ENCODE results near the gene SEMA3E. TPM values are rescaled to one million over a fixed set of nuclear protein-coding genes. Genes with fewer than 3 reads are reported as not detected.
A peak's percentile ranks its signal among the peaks of the same experiment; 100 is the strongest.

SEMA3E gene
- total RNA-seq, 1 experiment from 2014 or later, result 2.5 TPM

GRCh38 chr7:83696101-83696500 lies 47.2 kb upstream of the SEMA3E start:
- H3K27ac Mint-ChIP-seq, result no peak overlapping the region
- no peak for ATAC-seq
- H3K9me3 Mint-ChIP-seq, result no peaks in the 10 kb centered on the region
- no peak overlapping the region for H3K4me3 Mint-ChIP-seq
- no peak for DNase-seq (ENCODE audit: low spot score)
- H3K36me3 Mint-ChIP-seq, result no peaks in the 10 kb centered on the region
- ChIA-PET CTCF (no interaction called here), POLR2A (no interaction called here)
- H3K27me3 Mint-ChIP-seq (ENCODE audit: low read depth), result peaks cover 64% of the 10 kb centered on the region
- H3K4me1 Mint-ChIP-seq, result peaks cover 64% of the 10 kb centered on the region
- TF ChIP-seq KAT7 (CRISPR knock-in tag; IDR thresholded peaks at IDR 0.05; ENCODE audit: borderline replicate concordance), result no peak
- TF ChIP-seq SOX15 (CRISPR knock-in tag; IDR thresholded peaks at IDR 0.05), result no peak
- no peak for TF ChIP-seq ZNF121 (CRISPR knock-in tag; IDR thresholded peaks at IDR 0.05)
- TF ChIP-seq NFYB (CRISPR knock-in tag; conservative IDR thresholded peaks at IDR 0.05; ENCODE audit: low read depth), result no peak
- TF ChIP-seq, protein P1, sequence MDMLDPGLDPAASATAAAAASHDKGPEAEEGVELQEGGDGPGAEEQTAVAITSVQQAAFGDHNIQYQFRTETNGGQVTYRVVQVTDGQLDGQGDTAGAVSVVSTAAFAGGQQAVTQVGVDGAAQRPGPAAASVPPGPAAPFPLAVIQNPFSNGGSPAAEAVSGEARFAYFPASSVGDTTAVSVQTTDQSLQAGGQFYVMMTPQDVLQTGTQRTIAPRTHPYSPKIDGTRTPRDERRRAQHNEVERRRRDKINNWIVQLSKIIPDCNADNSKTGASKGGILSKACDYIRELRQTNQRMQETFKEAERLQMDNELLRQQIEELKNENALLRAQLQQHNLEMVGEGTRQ (CRISPR knock-in tag; IDR thresholded peaks at IDR 0.05), result no peak
- TF ChIP-seq, protein P2, sequence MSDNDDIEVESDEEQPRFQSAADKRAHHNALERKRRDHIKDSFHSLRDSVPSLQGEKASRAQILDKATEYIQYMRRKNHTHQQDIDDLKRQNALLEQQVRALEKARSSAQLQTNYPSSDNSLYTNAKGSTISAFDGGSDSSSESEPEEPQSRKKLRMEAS (CRISPR knock-in tag; IDR thresholded peaks at IDR 0.05), result no peak
- TF ChIP-seq ATF6 (CRISPR knock-in tag; IDR thresholded peaks at IDR 0.05), result no peak
- no peak for TF ChIP-seq ZNF396 (CRISPR knock-in tag; IDR thresholded peaks at IDR 0.05; ENCODE audit: borderline replicate concordance)
- TF ChIP-seq MLX (CRISPR knock-in tag; IDR thresholded peaks at IDR 0.05), result no peak
- TF ChIP-seq, protein P3, sequence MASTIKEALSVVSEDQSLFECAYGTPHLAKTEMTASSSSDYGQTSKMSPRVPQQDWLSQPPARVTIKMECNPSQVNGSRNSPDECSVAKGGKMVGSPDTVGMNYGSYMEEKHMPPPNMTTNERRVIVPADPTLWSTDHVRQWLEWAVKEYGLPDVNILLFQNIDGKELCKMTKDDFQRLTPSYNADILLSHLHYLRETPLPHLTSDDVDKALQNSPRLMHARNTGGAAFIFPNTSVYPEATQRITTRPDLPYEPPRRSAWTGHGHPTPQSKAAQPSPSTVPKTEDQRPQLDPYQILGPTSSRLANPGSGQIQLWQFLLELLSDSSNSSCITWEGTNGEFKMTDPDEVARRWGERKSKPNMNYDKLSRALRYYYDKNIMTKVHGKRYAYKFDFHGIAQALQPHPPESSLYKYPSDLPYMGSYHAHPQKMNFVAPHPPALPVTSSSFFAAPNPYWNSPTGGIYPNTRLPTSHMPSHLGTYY (CRISPR knock-in tag; IDR thresholded peaks at IDR 0.05), result no peak

DNA sequence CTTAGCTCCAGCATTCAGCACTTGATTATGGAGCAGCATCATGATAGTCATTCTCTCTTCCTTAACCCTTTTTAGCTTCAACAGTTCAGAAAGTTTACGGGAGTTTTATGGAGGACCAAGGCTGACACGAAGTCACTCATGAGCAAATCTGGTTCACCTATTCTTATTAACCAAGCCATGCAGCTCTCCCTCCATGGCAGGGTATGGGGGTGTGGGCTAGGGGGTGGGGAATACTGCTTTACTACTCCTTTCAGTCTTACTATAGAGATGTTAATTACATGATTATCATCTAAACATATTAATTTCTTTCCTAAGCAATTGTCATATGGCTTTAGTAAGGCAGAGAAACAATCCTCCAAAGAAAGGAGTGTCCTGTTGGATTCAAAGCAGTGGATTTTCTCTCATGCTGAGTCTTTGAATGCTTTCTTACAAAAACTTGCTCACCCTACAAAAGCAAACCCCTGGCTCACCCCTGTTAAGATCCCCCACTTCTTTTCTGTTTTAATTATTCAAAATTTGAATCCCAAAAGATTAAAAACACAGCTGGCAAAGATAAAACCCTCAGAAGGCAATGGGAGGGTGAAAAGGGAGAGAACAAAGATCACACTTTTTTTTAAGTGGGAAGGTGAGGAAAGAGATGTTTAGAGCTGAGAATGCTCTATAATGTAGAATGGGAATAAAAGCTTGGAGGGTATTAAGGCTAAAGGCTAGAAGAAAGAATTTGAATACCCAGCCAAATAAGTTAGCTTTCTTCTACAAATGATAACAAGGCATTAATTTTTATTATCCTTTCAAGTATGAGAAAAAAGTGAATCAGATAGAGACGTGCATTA lies 46.4 kb upstream of the SEMA3E start:
- peaks cover 64% of the 10 kb centered on the region for H3K27me3 Mint-ChIP-seq (ENCODE audit: low read depth)
- peaks cover 69% of the 10 kb centered on the region for H3K4me1 Mint-ChIP-seq
- no peak overlapping the region for H3K4me3 Mint-ChIP-seq

More for the DNA sequence above, 46.4 kb upstream of the SEMA3E start:
- POLR2A ChIA-PET, result interaction anchor here (0.7 kb wide), 1 partner anchor 10 kb away, joined by 4 read pairs; no protein-coding TSS in a partner anchor
- TF ChIP-seq FOXP1 (CRISPR knock-in tag; IDR thresholded peaks at IDR 0.05; ENCODE audit: borderline replicate concordance) (no peak), ZNF423 (CRISPR knock-in tag; IDR thresholded peaks at IDR 0.05) (peak; percentile 71)
- TF ChIP-seq, protein P4, sequence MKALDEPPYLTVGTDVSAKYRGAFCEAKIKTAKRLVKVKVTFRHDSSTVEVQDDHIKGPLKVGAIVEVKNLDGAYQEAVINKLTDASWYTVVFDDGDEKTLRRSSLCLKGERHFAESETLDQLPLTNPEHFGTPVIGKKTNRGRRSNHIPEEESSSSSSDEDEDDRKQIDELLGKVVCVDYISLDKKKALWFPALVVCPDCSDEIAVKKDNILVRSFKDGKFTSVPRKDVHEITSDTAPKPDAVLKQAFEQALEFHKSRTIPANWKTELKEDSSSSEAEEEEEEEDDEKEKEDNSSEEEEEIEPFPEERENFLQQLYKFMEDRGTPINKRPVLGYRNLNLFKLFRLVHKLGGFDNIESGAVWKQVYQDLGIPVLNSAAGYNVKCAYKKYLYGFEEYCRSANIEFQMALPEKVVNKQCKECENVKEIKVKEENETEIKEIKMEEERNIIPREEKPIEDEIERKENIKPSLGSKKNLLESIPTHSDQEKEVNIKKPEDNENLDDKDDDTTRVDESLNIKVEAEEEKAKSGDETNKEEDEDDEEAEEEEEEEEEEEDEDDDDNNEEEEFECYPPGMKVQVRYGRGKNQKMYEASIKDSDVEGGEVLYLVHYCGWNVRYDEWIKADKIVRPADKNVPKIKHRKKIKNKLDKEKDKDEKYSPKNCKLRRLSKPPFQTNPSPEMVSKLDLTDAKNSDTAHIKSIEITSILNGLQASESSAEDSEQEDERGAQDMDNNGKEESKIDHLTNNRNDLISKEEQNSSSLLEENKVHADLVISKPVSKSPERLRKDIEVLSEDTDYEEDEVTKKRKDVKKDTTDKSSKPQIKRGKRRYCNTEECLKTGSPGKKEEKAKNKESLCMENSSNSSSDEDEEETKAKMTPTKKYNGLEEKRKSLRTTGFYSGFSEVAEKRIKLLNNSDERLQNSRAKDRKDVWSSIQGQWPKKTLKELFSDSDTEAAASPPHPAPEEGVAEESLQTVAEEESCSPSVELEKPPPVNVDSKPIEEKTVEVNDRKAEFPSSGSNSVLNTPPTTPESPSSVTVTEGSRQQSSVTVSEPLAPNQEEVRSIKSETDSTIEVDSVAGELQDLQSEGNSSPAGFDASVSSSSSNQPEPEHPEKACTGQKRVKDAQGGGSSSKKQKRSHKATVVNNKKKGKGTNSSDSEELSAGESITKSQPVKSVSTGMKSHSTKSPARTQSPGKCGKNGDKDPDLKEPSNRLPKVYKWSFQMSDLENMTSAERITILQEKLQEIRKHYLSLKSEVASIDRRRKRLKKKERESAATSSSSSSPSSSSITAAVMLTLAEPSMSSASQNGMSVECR (CRISPR knock-in tag; IDR thresholded peaks at IDR 0.05; ENCODE audit: borderline replicate concordance), result no peak
- ATAC-seq (peak; percentile 56), DNase-seq (ENCODE audit: low spot score) (no peak)
- H3K9me3 Mint-ChIP-seq, result no peaks in the 10 kb centered on the region
- no peaks in the 10 kb centered on the region for H3K36me3 Mint-ChIP-seq
- CTCF ChIA-PET, result no interaction called here
- no peak overlapping the region for H3K27ac Mint-ChIP-seq
